ENCODE measurements around the gene LGR6.
"Not testable (repeated sequence)": the region's sequence is repeated elsewhere in the genome, so short reads cannot be mapped to it uniquely, and the experiment has no call there.

The LGR6 gene

DNA sequence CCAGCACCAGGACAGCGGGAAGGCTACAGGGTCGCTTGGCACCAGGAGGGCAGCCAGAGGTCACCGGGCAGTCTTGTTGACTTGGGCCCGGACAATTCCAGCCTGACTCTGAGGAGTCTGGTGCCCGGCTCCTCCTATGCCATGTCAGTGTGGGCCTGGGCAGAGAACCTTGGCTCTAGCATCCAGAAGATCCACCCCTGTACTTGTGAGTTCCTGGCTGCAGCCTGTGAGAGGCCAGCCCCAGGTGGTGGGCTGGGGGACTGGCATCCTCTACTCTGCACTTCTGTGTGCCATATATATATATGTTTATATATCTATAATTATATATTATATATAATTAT lies 21.6 kb upstream of the LGR6 start:
- no peak overlapping the region for H3K27ac ChIP-seq (ENCODE audit: low read depth, low read length)
- no peaks in the 10 kb centered on the region for H3K4me1 ChIP-seq (ENCODE audit: control insufficient read depth, insufficient read depth, low read length)
- H3K36me3 ChIP-seq (ENCODE audit: control insufficient read depth, insufficient read depth, low read length): no peaks in the 10 kb centered on the region
- H3K27me3 ChIP-seq (ENCODE audit: control insufficient read depth, insufficient read depth, low read length): no peaks in the 10 kb centered on the region
- H3K4me3 ChIP-seq (ENCODE audit: low read length): no peak overlapping the region
- H3K9ac ChIP-seq (ENCODE audit: low read length): no peak overlapping the region

DNA sequence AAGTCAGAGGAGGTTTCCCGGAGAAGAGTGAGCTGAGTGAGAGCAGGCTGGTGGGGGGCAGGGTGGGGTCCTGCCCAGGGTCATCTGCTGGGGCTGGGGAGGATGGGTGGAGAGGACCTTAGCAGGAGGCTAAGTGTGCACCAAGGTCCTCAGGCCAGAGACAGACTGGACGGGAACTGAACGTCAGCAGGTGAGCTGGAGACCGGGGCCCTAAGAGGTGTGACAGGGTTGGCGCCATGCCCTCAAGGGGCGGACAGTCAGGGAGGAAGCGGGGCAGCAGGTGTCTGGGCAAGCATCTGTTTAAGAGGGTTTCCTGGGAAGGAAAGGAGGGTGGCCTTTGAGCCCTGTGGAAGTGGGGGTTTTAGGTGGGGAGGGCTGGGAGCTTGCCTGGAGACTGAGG lies 19.6 kb upstream of the LGR6 start:
- Histone ChIP-seq H3K27ac (ENCODE audit: low read depth, low read length) (no peak overlapping the region), H3K36me3 (ENCODE audit: control insufficient read depth, insufficient read depth, low read length) (no peaks in the 10 kb centered on the region), H3K27me3 (ENCODE audit: control insufficient read depth, insufficient read depth, low read length) (no peaks in the 10 kb centered on the region), H3K4me3 (ENCODE audit: low read length) (no peak overlapping the region), H3K9ac (ENCODE audit: low read length) (no peak overlapping the region), H3K4me1 (ENCODE audit: control insufficient read depth, insufficient read depth, low read length) (no peaks in the 10 kb centered on the region)

- H3K9ac ChIP-seq (ENCODE audit: low read length): no peak overlapping the region
- no peak overlapping the region for H3K27ac ChIP-seq (ENCODE audit: low read depth, low read length)
- no peaks in the 10 kb centered on the region for H3K4me1 ChIP-seq (ENCODE audit: control insufficient read depth, insufficient read depth, low read length)
- no peak overlapping the region for H3K4me3 ChIP-seq (ENCODE audit: low read length)
- H3K36me3 ChIP-seq (ENCODE audit: control insufficient read depth, insufficient read depth, low read length): no peaks in the 10 kb centered on the region
- peaks cover 4% of the 10 kb centered on the region for H3K27me3 ChIP-seq (ENCODE audit: control insufficient read depth, insufficient read depth, low read length)
These were observed 16.4 kb upstream of the LGR6 start for GRCh38 chr1:202176949-202177927.

- Histone ChIP-seq H3K27me3 (ENCODE audit: control insufficient read depth, insufficient read depth, low read length) (peaks cover 4% of the 10 kb centered on the region), H3K27ac (ENCODE audit: low read depth, low read length) (no peak overlapping the region), H3K36me3 (ENCODE audit: control insufficient read depth, insufficient read depth, low read length) (no peaks in the 10 kb centered on the region), H3K9ac (ENCODE audit: low read length) (no peak overlapping the region), H3K4me3 (ENCODE audit: low read length) (no peak overlapping the region), H3K4me1 (ENCODE audit: control insufficient read depth, insufficient read depth, low read length) (no peaks in the 10 kb centered on the region)
These were observed 13.5 kb upstream of the LGR6 start for GRCh38 chr1:202179828-202180750.

DNA sequence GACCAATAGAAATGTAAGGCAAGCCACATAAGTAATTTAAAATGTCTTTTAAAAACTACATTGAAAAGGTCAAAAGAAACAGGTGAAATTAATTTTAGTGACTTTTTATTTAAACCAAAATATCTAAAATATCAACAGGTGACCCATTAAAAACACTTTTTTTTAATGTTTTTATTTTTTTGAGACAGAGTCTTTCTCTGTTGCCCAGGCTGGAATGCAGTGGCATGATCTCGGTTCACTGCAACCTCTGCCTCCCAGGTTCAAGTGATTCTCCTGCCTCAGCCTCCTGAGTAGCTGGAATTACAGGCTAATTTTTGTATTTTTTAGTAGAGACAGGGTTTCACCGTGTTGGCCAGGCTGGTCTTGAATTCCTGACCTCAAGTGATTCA lies 12.9 kb upstream of the LGR6 start:
- H3K9ac ChIP-seq (ENCODE audit: low read length); H3K36me3 ChIP-seq (ENCODE audit: control insufficient read depth, insufficient read depth, low read length); H3K4me3 ChIP-seq (ENCODE audit: low read length); H3K27me3 ChIP-seq (ENCODE audit: control insufficient read depth, insufficient read depth, low read length); H3K4me1 ChIP-seq (ENCODE audit: control insufficient read depth, insufficient read depth, low read length); H3K27ac ChIP-seq (ENCODE audit: low read depth, low read length): not testable (repeated sequence)

- peaks cover 4% of the 10 kb centered on the region for H3K27me3 ChIP-seq (ENCODE audit: control insufficient read depth, insufficient read depth, low read length)
- no peaks in the 10 kb centered on the region for H3K36me3 ChIP-seq (ENCODE audit: control insufficient read depth, insufficient read depth, low read length)
- no peaks in the 10 kb centered on the region for H3K4me1 ChIP-seq (ENCODE audit: control insufficient read depth, insufficient read depth, low read length)
- no peak overlapping the region for H3K9ac ChIP-seq (ENCODE audit: low read length)
- no peak overlapping the region for H3K27ac ChIP-seq (ENCODE audit: low read depth, low read length)
- no peak overlapping the region for H3K4me3 ChIP-seq (ENCODE audit: low read length)
These were observed 12.0 kb upstream of the LGR6 start for GRCh38 chr1:202181586-202181985.

DNA sequence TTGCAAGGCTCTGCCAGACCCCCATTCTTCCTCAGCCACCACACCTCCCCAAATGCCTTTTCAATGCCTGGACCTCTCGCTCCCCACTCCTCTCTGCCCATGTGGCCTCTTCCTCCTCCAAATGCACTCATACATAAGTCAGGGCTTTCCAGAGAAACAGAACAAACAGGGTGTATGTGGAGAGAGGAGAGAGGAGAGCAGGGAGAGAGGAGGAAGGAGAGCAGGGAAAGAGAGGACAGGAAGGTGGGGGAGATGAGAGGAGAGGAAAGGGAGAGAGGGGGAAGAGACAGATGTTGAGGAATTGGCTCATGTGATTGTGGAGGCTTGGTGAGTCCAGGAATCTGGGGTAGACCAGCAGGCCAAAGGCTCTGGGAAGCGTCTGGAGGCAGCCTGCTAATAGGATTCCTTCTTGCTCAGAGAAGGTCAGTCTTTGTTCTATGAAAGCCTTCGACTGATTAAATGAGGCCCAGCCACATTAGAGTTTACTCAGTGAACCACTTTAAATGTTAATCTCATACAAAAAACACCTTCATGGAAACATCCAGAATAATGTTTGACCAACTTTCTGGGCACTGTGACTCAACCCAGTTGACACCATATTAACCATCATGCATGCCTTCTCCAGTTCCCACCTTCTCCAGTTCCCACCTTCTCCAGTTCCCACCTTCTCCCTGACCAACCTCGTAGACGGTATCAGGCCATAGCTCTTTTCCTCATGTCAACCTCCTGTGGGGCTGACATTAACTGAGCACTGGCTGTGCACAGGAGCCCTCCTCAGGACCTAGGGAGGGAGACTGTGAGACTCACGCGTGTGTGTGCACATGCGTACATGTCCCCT lies 11.3 kb upstream of the LGR6 start:
- Histone ChIP-seq H3K27me3 (ENCODE audit: control insufficient read depth, insufficient read depth, low read length) (peaks cover 4% of the 10 kb centered on the region), H3K4me3 (ENCODE audit: low read length) (no peak overlapping the region)

DNA sequence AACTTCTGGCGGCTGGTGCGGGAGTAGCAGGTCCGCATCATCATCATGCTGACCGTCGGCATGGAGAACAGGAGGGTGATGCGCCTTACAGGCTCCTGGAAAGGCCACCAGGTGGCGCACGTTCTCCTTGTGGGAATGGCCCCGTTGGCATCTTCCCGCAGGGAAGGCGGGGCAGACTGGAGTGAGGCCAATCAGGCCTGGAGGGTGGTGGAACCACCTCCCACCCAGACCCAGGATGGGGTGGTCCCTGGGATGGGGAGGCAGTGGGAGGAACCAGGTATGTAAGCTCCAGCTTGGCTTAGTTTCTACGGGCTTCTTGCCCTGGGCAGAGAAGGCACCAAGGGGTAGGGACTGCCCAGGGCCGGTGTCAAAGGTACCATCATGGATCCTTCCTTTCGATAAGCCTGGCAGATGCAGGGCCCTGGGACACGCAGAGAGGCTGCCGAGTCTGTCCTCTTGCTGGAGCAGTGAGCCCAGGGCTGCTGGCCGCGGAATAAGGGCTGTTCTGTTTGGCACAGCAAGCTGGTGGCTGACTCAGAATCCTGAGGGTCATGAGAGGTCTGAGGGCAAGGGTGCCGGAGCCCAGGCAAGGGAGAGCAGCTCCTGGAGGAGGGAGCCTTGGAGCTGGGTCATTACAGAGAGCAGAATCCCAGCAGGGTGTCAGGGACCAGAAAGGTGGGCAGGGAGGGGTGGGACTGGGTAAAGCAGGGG lies 8.7 kb upstream of the LGR6 start:
- no peak overlapping the region for H3K27ac ChIP-seq (ENCODE audit: low read depth, low read length)
- no peaks in the 10 kb centered on the region for H3K36me3 ChIP-seq (ENCODE audit: control insufficient read depth, insufficient read depth, low read length)
- H3K4me3 ChIP-seq (ENCODE audit: low read length): no peak overlapping the region
- H3K27me3 ChIP-seq (ENCODE audit: control insufficient read depth, insufficient read depth, low read length): peaks cover 4% of the 10 kb centered on the region
- no peaks in the 10 kb centered on the region for H3K4me1 ChIP-seq (ENCODE audit: control insufficient read depth, insufficient read depth, low read length)
- H3K9ac ChIP-seq (ENCODE audit: low read length): no peak overlapping the region

More for the DNA sequence above, 11.3 kb upstream of the LGR6 start:
- Histone ChIP-seq H3K9ac (ENCODE audit: low read length) (no peak overlapping the region), H3K27ac (ENCODE audit: low read depth, low read length) (no peak overlapping the region), H3K4me1 (ENCODE audit: control insufficient read depth, insufficient read depth, low read length) (no peaks in the 10 kb centered on the region), H3K36me3 (ENCODE audit: control insufficient read depth, insufficient read depth, low read length) (no peaks in the 10 kb centered on the region)

GRCh38 chr1:202186327-202186726 lies 7.3 kb upstream of the LGR6 start:
- Histone ChIP-seq H3K4me1 (ENCODE audit: control insufficient read depth, insufficient read depth, low read length) (no peaks in the 10 kb centered on the region), H3K27me3 (ENCODE audit: control insufficient read depth, insufficient read depth, low read length) (peaks cover 4% of the 10 kb centered on the region), H3K27ac (ENCODE audit: low read depth, low read length) (no peak overlapping the region), H3K4me3 (ENCODE audit: low read length) (no peak overlapping the region), H3K9ac (ENCODE audit: low read length) (no peak overlapping the region), H3K36me3 (ENCODE audit: control insufficient read depth, insufficient read depth, low read length) (no peaks in the 10 kb centered on the region)

GRCh38 chr1:202187041-202187671 lies 6.4 kb upstream of the LGR6 start:
- no peak overlapping the region for H3K4me3 ChIP-seq (ENCODE audit: low read length)
- H3K9ac ChIP-seq (ENCODE audit: low read length): no peak overlapping the region
- H3K27ac ChIP-seq (ENCODE audit: low read depth, low read length): no peak overlapping the region
- H3K27me3 ChIP-seq (ENCODE audit: control insufficient read depth, insufficient read depth, low read length): no peaks in the 10 kb centered on the region
- H3K36me3 ChIP-seq (ENCODE audit: control insufficient read depth, insufficient read depth, low read length): no peaks in the 10 kb centered on the region
- no peaks in the 10 kb centered on the region for H3K4me1 ChIP-seq (ENCODE audit: control insufficient read depth, insufficient read depth, low read length)

- Histone ChIP-seq H3K27me3 (ENCODE audit: control insufficient read depth, insufficient read depth, low read length) (peaks cover under 1% of the 10 kb centered on the region), H3K4me3 (ENCODE audit: low read length) (no peak overlapping the region), H3K36me3 (ENCODE audit: control insufficient read depth, insufficient read depth, low read length) (no peaks in the 10 kb centered on the region), H3K9ac (ENCODE audit: low read length) (no peak overlapping the region), H3K4me1 (ENCODE audit: control insufficient read depth, insufficient read depth, low read length) (no peaks in the 10 kb centered on the region), H3K27ac (ENCODE audit: low read depth, low read length) (no peak overlapping the region)
These were observed 5.7 kb upstream of the LGR6 start for GRCh38 chr1:202187697-202188407.
